Smooth muscle cell (in vitro differentiated cells): ENCODE measurements around the gene CCDC142. TPM values are rescaled to one million over a fixed set of nuclear protein-coding genes. Genes with fewer than 3 reads are reported as not detected.

Experiments used
- DNase-seq: peaks from one replicate; lab custom pipeline; 2025; ENCODE audit not compliant: unreplicated experiment; lab: John Stamatoyannopoulos, UW
- H2AFZ ChIP-seq: fragments of 200-600 bp; sonication (generic); 2 replicates; pipeline ENCODE4 v1.6.0; 2016; ENCODE audit warnings: antibody characterized with exemption, low read depth, mild to moderate bottlenecking
- H3F3A ChIP-seq: fragments of 200-600 bp; sonication (generic); 2 replicates; pipeline ENCODE4 v1.6.0; 2017; ENCODE audit warnings: antibody characterized with exemption, low read depth
- H3K27ac ChIP-seq: fragments of 200-600 bp; sonication (generic); 2 replicates; pipeline ENCODE4 v1.5.1; 2016; ENCODE audit warnings: low read depth, mild to moderate bottlenecking
- H3K27me3 ChIP-seq: fragments of 200-600 bp; sonication (generic); 2 replicates; pipeline ENCODE4 v1.6.1; 2016; ENCODE audit warnings: low read depth, mild to moderate bottlenecking
- H3K36me3 ChIP-seq: fragments of 200-600 bp; sonication (generic); 2 replicates; pipeline ENCODE4 v1.5.1; 2016; ENCODE audit warnings: low read depth
- H3K4me1 ChIP-seq: fragments of 200-600 bp; sonication (generic); 2 replicates; pipeline ENCODE4 v1.5.1; 2016; ENCODE audit warnings: low read depth
- H3K4me2 ChIP-seq: fragments of 200-600 bp; sonication (generic); 2 replicates; pipeline ENCODE4 v1.6.0; 2016; ENCODE audit warnings: mild to moderate bottlenecking
- H3K4me3 ChIP-seq: fragments of 200-600 bp; sonication (generic); 2 replicates; pipeline ENCODE4 v1.5.1; 2016; ENCODE audit warnings: mild to moderate bottlenecking
- H3K79me2 ChIP-seq: fragments of 200-600 bp; sonication (generic); 2 replicates; pipeline ENCODE4 v1.6.0; 2016; ENCODE audit warnings: low read depth, mild to moderate bottlenecking
- H3K9ac ChIP-seq: fragments of 200-600 bp; sonication (generic); 2 replicates; pipeline ENCODE4 v1.6.0; 2016; ENCODE audit warnings: low read depth
- H3K9me3 ChIP-seq: fragments of 200-600 bp; sonication (generic); replicated peaks from 2 replicates; pipeline ENCODE4 v1.5.1; 2016; ENCODE audit warnings: low read depth
- H4K20me1 ChIP-seq: fragments of 200-600 bp; sonication (generic); 2 replicates; pipeline ENCODE4 v1.6.0; 2016; ENCODE audit warnings: low read depth
- WGBS: methylation state at CpG from one replicate; pipeline ENCODE4 v1.1.7; 2016; ENCODE audit warnings: low lambda C conversion rate; 5-methylcytosine and 5-hydroxymethylcytosine counted together
- polyA plus RNA-seq: library from polyadenylated mRNA; unstranded; fragments of >200 nt; fragmentation: Nextera tagmentation; extraction: Ambion mirVana; gene quantifications from 2 replicates; pipeline ENCODE4 v1.2.1, GENCODE V29; 2016
- total RNA-seq: library from RNA; depleted of rRNA; stranded (reverse); fragments of >200 nt; gene quantifications from 2 replicates; pipeline ENCODE4 v1.2.3, GENCODE V29; 2014
- TF ChIP-seq, protein P1 (sequence below): fragments of 200-600 bp; sonication (generic); IDR thresholded peaks from 2 replicates; pipeline ENCODE4 v1.5.1; 2017; ENCODE audit warnings: borderline replicate concordance, mild to moderate bottlenecking, antibody characterized with exemption; ENCODE audit not compliant: insufficient read depth, poor library complexity, severe bottlenecking

Gene CCDC142
- total and polyA plus RNA-seq, 2 experiments from 2014 or later: 5.5 to 7.7 TPM

DNA sequence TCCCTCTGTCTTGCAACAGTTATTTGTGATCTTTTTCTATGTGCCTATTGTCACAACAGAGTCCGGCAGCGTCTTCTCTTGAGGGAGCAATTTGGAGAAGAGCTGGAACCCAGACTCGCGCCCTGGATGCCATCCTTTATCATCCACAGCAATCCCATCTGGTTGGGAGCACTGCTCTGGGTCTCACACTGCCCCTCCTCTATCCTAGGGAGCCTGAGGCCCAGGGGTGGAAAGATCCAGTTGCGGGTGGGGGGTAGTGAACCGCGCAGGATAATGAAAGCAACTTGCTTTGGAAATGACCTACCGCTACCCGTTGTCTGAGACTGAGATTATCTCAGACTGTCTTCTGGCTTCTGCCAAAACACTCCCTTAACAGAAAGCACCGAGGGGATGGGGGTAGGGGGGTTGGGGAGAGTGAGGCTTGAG is 23.8 kb downstream of the CCDC142 start:
- H3K27me3 ChIP-seq: no peaks in the 10 kb centered on the region
- H3K9me3 ChIP-seq: no peaks in the 10 kb centered on the region
- no peaks in the 10 kb centered on the region for H4K20me1 ChIP-seq
- H3K36me3 ChIP-seq: no peaks in the 10 kb centered on the region
- WGBS: 8% methylated on average over 10 of the region's 10 CpGs
- peaks cover 23% of the 10 kb centered on the region for H3F3A ChIP-seq
- H3K79me2 ChIP-seq: peaks cover 39% of the 10 kb centered on the region
- TF ChIP-seq, protein P1, sequence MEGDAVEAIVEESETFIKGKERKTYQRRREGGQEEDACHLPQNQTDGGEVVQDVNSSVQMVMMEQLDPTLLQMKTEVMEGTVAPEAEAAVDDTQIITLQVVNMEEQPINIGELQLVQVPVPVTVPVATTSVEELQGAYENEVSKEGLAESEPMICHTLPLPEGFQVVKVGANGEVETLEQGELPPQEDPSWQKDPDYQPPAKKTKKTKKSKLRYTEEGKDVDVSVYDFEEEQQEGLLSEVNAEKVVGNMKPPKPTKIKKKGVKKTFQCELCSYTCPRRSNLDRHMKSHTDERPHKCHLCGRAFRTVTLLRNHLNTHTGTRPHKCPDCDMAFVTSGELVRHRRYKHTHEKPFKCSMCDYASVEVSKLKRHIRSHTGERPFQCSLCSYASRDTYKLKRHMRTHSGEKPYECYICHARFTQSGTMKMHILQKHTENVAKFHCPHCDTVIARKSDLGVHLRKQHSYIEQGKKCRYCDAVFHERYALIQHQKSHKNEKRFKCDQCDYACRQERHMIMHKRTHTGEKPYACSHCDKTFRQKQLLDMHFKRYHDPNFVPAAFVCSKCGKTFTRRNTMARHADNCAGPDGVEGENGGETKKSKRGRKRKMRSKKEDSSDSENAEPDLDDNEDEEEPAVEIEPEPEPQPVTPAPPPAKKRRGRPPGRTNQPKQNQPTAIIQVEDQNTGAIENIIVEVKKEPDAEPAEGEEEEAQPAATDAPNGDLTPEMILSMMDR: no peak
- DNase-seq: no peak
- peak overlapping the region; percentile 81 for H3K9ac ChIP-seq
- peaks cover 21% of the 10 kb centered on the region for H3K4me1 ChIP-seq
- H3K4me3 ChIP-seq: peak overlapping the region; percentile 85
- H3K27ac ChIP-seq: peak overlapping the region; percentile 63
- H3K4me2 ChIP-seq: peak overlapping the region; percentile 98
- H2AFZ ChIP-seq: no peak overlapping the region

DNA sequence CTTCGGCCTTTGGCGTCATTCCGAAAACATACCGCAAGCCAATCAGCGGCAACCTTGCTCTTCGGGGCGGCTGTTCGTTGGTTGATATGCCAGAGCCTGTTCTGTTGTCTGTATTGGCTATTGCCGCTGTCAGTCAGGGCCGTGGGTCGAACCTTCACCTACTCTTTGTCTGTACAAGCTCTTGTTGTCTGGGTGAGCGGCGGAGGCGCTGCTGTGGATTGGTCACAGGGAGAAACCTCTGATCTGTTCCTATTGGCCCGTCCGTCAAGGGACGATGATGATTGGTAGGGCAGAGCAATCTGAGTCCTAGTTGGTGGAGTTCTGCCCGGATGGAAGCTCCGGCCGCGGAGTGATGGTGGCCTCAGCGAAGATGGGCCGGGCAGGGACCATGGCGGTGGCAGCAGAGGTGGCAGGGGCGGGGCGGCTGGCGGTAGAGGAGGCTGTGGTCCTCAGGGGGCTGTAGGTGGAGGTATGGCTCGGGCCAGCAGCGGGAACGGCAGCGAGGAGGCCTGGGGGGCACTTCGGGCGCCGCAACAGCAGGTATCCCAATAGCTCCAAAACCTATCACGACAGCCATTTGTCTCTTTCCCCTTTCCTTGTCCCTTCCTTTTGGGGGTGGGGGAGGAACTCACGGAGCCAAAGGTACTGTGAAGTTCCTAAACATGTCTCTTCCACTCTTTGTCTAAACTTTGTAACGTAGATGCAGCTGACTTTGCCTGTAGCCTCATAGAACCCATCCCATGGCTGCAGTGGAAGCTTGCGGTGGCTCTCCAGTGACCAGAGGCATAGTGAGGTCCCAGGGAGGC is 24.5 kb downstream of the CCDC142 start, which contains the start of gene WBP1:
Gene WBP1, plus strand, starts transcription at position 307 of the 806 bp plus-strand sequence. Its CDS starts 165 bp downstream, at position 472.
- Histone ChIP-seq H3K9me3 (no peaks in the 10 kb centered on the region), H3K9ac (peak within 1 kb of the TSS; percentile 95), H3K36me3 (no peaks in the 10 kb centered on the region), H2AFZ (peak within 1 kb of the TSS; percentile 77), H3K4me1 (peaks cover 20% of the 10 kb centered on the region), H4K20me1 (no peaks in the 10 kb centered on the region), H3K4me2 (peak within 1 kb of the TSS; percentile 98), H3K27ac (peak within 1 kb of the TSS; percentile 98), H3K79me2 (peaks cover 34% of the 10 kb centered on the region), H3F3A (peaks cover 23% of the 10 kb centered on the region), H3K4me3 (peak within 1 kb of the TSS; percentile 85), H3K27me3 (no peaks in the 10 kb centered on the region)
- peak; percentile 88 for DNase-seq
- TF ChIP-seq, protein P1: no peak
- under 1% methylated on average over 27 of the region's 38 CpGs for WGBS

DNA sequence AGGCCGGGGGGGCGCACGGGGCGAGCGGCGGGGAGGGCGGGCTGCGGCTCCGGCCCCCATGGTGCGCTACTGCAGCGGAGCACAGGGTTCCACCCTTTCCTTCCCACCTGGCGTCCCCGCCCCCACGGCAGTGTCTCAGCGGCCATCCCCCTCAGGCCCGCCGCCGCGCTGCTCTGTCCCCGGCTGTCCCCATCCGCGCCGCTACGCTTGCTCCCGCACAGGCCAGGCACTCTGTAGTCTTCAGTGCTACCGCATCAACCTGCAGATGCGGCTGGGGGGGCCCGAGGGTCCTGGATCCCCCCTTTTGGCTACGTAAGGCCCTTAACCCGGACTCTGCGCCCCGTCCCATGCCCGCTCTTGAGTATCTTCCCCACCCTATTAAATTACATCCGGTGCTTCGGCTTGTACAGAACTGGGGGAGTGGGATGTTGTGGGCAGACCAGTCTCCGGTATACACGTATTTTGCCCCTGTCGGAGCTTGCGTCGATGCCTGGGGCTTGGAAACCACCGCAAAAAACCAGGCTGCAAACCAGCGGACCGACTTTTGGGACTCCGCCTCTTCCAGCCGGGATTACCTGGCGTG is 25.2 kb downstream of the CCDC142 start:
- peak overlapping the region; percentile 77 for H2AFZ ChIP-seq
- peak overlapping the region; percentile 98 for H3K27ac ChIP-seq
- H4K20me1 ChIP-seq: no peaks in the 10 kb centered on the region
- DNase-seq: peak; percentile 74
- H3K4me2 ChIP-seq: peak overlapping the region; percentile 95
- no peaks in the 10 kb centered on the region for H3K9me3 ChIP-seq
- H3F3A ChIP-seq: peaks cover 25% of the 10 kb centered on the region
- H3K9ac ChIP-seq: peak overlapping the region; percentile 95
- TF ChIP-seq, protein P1: no peak
- no peaks in the 10 kb centered on the region for H3K27me3 ChIP-seq
- peaks cover 27% of the 10 kb centered on the region for H3K79me2 ChIP-seq
- peaks cover 20% of the 10 kb centered on the region for H3K4me1 ChIP-seq
- no peaks in the 10 kb centered on the region for H3K36me3 ChIP-seq
- peak overlapping the region; percentile 77 for H3K4me3 ChIP-seq
- 1% methylated on average over 25 of the region's 46 CpGs for WGBS
